T-helper 1 cell (primary cell): ENCODE results near the gene GRIA3.
"Not testable (repeated sequence)": the region's sequence is repeated elsewhere in the genome, so short reads cannot be mapped to it uniquely, and the experiment has no call there.

ENCODE experiments used
- DNase-seq, 5 donors: peaks; one replicate each; pipeline ENCODE4 v3.0.0-alpha.2; 2012 to 2020

The GRIA3 gene

GRCh38 chrX:123277347-123277746, 93.3 kb downstream of the GRIA3 start:
- no peak for DNase-seq

GRCh38 chrX:123277821-123278220, 93.7 kb downstream of the GRIA3 start:
- DNase-seq: no peak

- DNase-seq: no peak
These were observed 98.2 kb downstream of the GRIA3 start for GRCh38 chrX:123282241-123282640.

GRCh38 chrX:123283407-123283806, 99.3 kb downstream of the GRIA3 start:
- not testable (repeated sequence) for DNase-seq

GRCh38 chrX:123291623-123292022, 107.5 kb downstream of the GRIA3 start:
- no peak for DNase-seq

- no peak for DNase-seq
These were observed 113.9 kb downstream of the GRIA3 start for GRCh38 chrX:123298026-123298425.

- no peak for DNase-seq
These were observed 119.4 kb downstream of the GRIA3 start for GRCh38 chrX:123303429-123303828.

GRCh38 chrX:123308658-123309057, 124.6 kb downstream of the GRIA3 start:
- DNase-seq: no peak

- DNase-seq: no peak
These were observed 126.0 kb downstream of the GRIA3 start for GRCh38 chrX:123310112-123310511.

- no peak for DNase-seq
These were observed 127.4 kb downstream of the GRIA3 start for GRCh38 chrX:123311486-123311885.

- DNase-seq: no peak
These were observed 129.4 kb downstream of the GRIA3 start for GRCh38 chrX:123313486-123313885.

- no peak for DNase-seq
These were observed 136.5 kb downstream of the GRIA3 start for GRCh38 chrX:123320622-123321021.

GRCh38 chrX:123322536-123322935, 138.5 kb downstream of the GRIA3 start:
- DNase-seq: no peak

- no peak for DNase-seq
These were observed 140.5 kb downstream of the GRIA3 start for GRCh38 chrX:123324625-123325024.

- no peak for DNase-seq
These were observed 146.3 kb downstream of the GRIA3 start for GRCh38 chrX:123330229-123330942.

GRCh38 chrX:123331349-123331748, 147.3 kb downstream of the GRIA3 start:
- no peak for DNase-seq

- no peak for DNase-seq
These were observed 147.8 kb downstream of the GRIA3 start for GRCh38 chrX:123331859-123332258.

- DNase-seq: no peak
These were observed 152.6 kb downstream of the GRIA3 start for GRCh38 chrX:123336666-123337065.

- no peak for DNase-seq
These were observed 154.0 kb downstream of the GRIA3 start for GRCh38 chrX:123337886-123338639.

GRCh38 chrX:123339221-123339905, 155.3 kb downstream of the GRIA3 start:
- DNase-seq: no peak

- DNase-seq: no peak
These were observed 156.6 kb downstream of the GRIA3 start for GRCh38 chrX:123340696-123341095.

- no peak for DNase-seq
These were observed 164.4 kb downstream of the GRIA3 start for GRCh38 chrX:123348468-123348867.

GRCh38 chrX:123350226-123350625, 166.1 kb downstream of the GRIA3 start:
- DNase-seq: no peak

- DNase-seq: no peak
These were observed 173.9 kb downstream of the GRIA3 start for GRCh38 chrX:123357941-123358340.
